Caco-2 (cell line): ENCODE results near the gene PRMT2. TPM values are rescaled to one million over a fixed set of nuclear protein-coding genes. Genes with fewer than 3 reads are reported as not detected.

Experiments used
- BruUV-seq: library from RNA; stranded (reverse); fragments of 400-500 nt; replicated peaks from 2 replicates; lab custom pipeline; 2021; lab: Mats Ljungman, UMichigan
- CTCF ChIA-PET: fragments of 300-600 bp; sonication (Branson Sonifier 250); formaldehyde crosslinking; loops from one replicate; lab custom pipeline; 2022; ENCODE audit warnings: antibody characterized with exemption; lab: Charles Lee
- POLR2A ChIA-PET: fragments of 300-600 bp; sonication (Branson Sonifier 250); formaldehyde crosslinking; loops from one replicate; lab custom pipeline; 2022; ENCODE audit warnings: antibody characterized with exemption; lab: Charles Lee
- DNase-seq, 2 experiments: peaks; one replicate each; pipeline versions ENCODE4 v3.0.0 to v3.0.0-alpha.2; 2020 to 2022
- H3K27me3 ChIP-seq: replicated peaks from 2 replicates; pipeline ENCODE4 v1.6.0; 2011; ENCODE audit warnings: low read length; ENCODE audit not compliant: control insufficient read depth, insufficient read depth
- H3K36me3 ChIP-seq: 2 replicates; pipeline ENCODE4 v1.5.1; 2011; ENCODE audit warnings: low read length; ENCODE audit not compliant: control insufficient read depth, insufficient read depth
- H3K4me1 ChIP-seq: fragments of 250-450 bp; sonication (Bioruptor Pico); 2 replicates; pipeline ENCODE4 v1.5.1; 2020; ENCODE audit warnings: mild to moderate bottlenecking
- H3K4me3 ChIP-seq: 2 replicates; pipeline ENCODE4 v1.5.1; 2011; ENCODE audit warnings: low read depth, mild to moderate bottlenecking, control low read depth, low read length
- H3K9me3 ChIP-seq: fragments of 250-450 bp; sonication (Bioruptor Pico); 2 replicates; pipeline ENCODE4 v1.5.1; 2020; ENCODE audit warnings: mild to moderate bottlenecking, moderate library complexity
- H3K27ac Mint-ChIP-seq: one replicate; pipeline ENCODE4 v1.8.0; 2022; ENCODE audit warnings: mixed read lengths; ENCODE audit not compliant: unreplicated experiment
- H3K27me3 Mint-ChIP-seq: one replicate; pipeline ENCODE4 v1.8.0; 2022; ENCODE audit warnings: mixed read lengths; ENCODE audit not compliant: insufficient read depth, unreplicated experiment
- H3K36me3 Mint-ChIP-seq: one replicate; pipeline ENCODE4 v1.8.0; 2022; ENCODE audit warnings: mild to moderate bottlenecking, mixed read lengths; ENCODE audit not compliant: insufficient read depth, unreplicated experiment
- H3K4me1 Mint-ChIP-seq: one replicate; pipeline ENCODE4 v1.8.0; 2022; ENCODE audit warnings: low read depth, mixed read lengths; ENCODE audit not compliant: unreplicated experiment
- H3K4me3 Mint-ChIP-seq: one replicate; pipeline ENCODE4 v1.8.0; 2022; ENCODE audit warnings: mild to moderate bottlenecking, moderate library complexity, mixed read lengths; ENCODE audit not compliant: unreplicated experiment
- H3K9me3 Mint-ChIP-seq: one replicate; pipeline ENCODE4 v1.8.0; 2022; ENCODE audit warnings: mixed read lengths; ENCODE audit not compliant: unreplicated experiment
- CTCF ChIP-seq, 2 experiments: fragments of 200-600 bp in 1 of 2; IDR thresholded peaks; 1 replicate in 1 of 2; 2 replicates in 1 of 2; pipeline versions ENCODE4 v1.5.1 to v1.8.0; 2011 to 2022; ENCODE audit warnings: antibody characterized with exemption in 1 of 2, control low read depth in 1 of 2, inconsistent platforms in 1 of 2, low read depth in 1 of 2, low read length in 1 of 2, mild to moderate bottlenecking in 1 of 2, moderate library complexity in 1 of 2; ENCODE audit not compliant: insufficient read depth in 1 of 2, severe bottlenecking in 1 of 2, unreplicated experiment in 1 of 2
- intact Hi-C: fragments of 100-400 bp; cut with micrococcal nuclease; formaldehyde crosslinking; loops from one replicate; pipeline ENCODE4 v1.10.0; 2022; ENCODE audit not compliant: unreplicated experiment
- total RNA-seq: library from RNA; stranded (reverse); gene quantifications from 2 replicates; pipeline ENCODE4 v1.2.3, GENCODE V29; 2022

PRMT2 gene
- total RNA-seq, 1 experiment from 2014 or later, result 56.2 TPM

- no peaks in the 10 kb centered on the region for H3K36me3 ChIP-seq
- TF ChIP-seq CTCF (IDR thresholded peaks at IDR 0.05; ENCODE audit: insufficient read depth in 1 of 2, low read depth in 1 of 2, low read length in 1 of 2, severe bottlenecking in 1 of 2, unreplicated experiment in 1 of 2), result no peak
- H3K9me3 ChIP-seq, result no peaks in the 10 kb centered on the region
- Mint-ChIP-seq H3K9me3 (peaks cover 10% of the 10 kb centered on the region), H3K27ac (no peak overlapping the region), H3K27me3 (peaks cover 9% of the 10 kb centered on the region), H3K4me1 (peaks cover 9% of the 10 kb centered on the region), H3K36me3 (no peaks in the 10 kb centered on the region), H3K4me3 (no peak overlapping the region)
- DNase-seq, result no peak
- intact Hi-C loops, result no loop called here
- H3K4me1 ChIP-seq, result no peaks in the 10 kb centered on the region
- no peak overlapping the region for H3K4me3 ChIP-seq
- ChIA-PET CTCF (no interaction called here), POLR2A (no interaction called here)
- BruUV-seq, result no TSS peak
- no peaks in the 10 kb centered on the region for H3K27me3 ChIP-seq
Measured at GRCh38 chr21:46616656-46617055, 18.8 kb upstream of the PRMT2 start.

- DNase-seq, result no peak
Measured at GRCh38 chr21:46617267-46618051, 18.0 kb upstream of the PRMT2 start.

GRCh38 chr21:46618738-46619379, 16.6 kb upstream of the PRMT2 start:
- no peak for DNase-seq
- H3K4me3 ChIP-seq, result no peak overlapping the region
- Mint-ChIP-seq H3K27ac (no peak overlapping the region), H3K27me3 (peaks cover 8% of the 10 kb centered on the region), H3K4me1 (peaks cover 9% of the 10 kb centered on the region), H3K4me3 (no peak overlapping the region), H3K9me3 (peaks cover 10% of the 10 kb centered on the region), H3K36me3 (no peaks in the 10 kb centered on the region)
- no peaks in the 10 kb centered on the region for H3K4me1 ChIP-seq
- ChIA-PET CTCF (no interaction called here), POLR2A (no interaction called here)
- H3K36me3 ChIP-seq, result no peaks in the 10 kb centered on the region
- intact Hi-C loops, result no loop called here
- TF ChIP-seq CTCF (IDR thresholded peaks at IDR 0.05; ENCODE audit: insufficient read depth in 1 of 2, low read depth in 1 of 2, low read length in 1 of 2, severe bottlenecking in 1 of 2, unreplicated experiment in 1 of 2), result no peak
- BruUV-seq, result no TSS peak
- H3K27me3 ChIP-seq, result no peaks in the 10 kb centered on the region
- H3K9me3 ChIP-seq, result no peaks in the 10 kb centered on the region

More at GRCh38 chr21:46617267-46618051, 18.0 kb upstream of the PRMT2 start:
- TF ChIP-seq CTCF (IDR thresholded peaks at IDR 0.05; ENCODE audit: insufficient read depth in 1 of 2, low read depth in 1 of 2, low read length in 1 of 2, severe bottlenecking in 1 of 2, unreplicated experiment in 1 of 2), result no peak
- Mint-ChIP-seq H3K9me3 (peaks cover 10% of the 10 kb centered on the region), H3K27ac (no peak overlapping the region), H3K4me1 (peaks cover 9% of the 10 kb centered on the region), H3K27me3 (peaks cover 9% of the 10 kb centered on the region), H3K36me3 (no peaks in the 10 kb centered on the region), H3K4me3 (no peak overlapping the region)
- Histone ChIP-seq H3K4me3 (no peak overlapping the region), H3K4me1 (no peaks in the 10 kb centered on the region), H3K36me3 (no peaks in the 10 kb centered on the region), H3K9me3 (no peaks in the 10 kb centered on the region), H3K27me3 (no peaks in the 10 kb centered on the region)
- no TSS peak for BruUV-seq
- POLR2A ChIA-PET, result no interaction called here
- intact Hi-C loops, result no loop called here
- CTCF ChIA-PET, result no interaction called here
